NCI-H128 (cell line): ENCODE data around the gene KRTAP3-3.

Experiments
- DNase-seq: peaks from one replicate; lab custom pipeline; 2025; ENCODE audit not compliant: unreplicated experiment; lab: John Stamatoyannopoulos, UW

KRTAP3-3 gene

DNA sequence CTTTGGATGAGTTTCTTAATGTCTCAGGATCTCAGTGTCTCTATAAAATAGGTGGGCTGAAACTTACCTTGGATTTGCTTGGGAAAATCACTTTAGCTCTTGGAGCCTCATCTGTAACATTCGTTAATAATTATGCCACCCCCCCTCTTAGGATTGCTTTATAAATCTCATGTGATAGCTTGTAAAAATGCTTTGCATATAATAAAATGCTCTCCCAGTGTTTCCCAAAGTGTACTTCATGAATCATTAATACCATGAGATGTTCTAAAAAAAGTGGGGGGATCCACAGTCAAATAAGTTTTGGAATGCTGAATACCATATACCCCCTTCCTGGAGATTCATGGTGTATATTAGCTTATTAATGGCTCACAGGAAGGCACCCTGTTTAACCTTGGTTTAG, 32.4 kb downstream of the KRTAP3-3 start:
- DNase-seq, result no peak

DNA sequence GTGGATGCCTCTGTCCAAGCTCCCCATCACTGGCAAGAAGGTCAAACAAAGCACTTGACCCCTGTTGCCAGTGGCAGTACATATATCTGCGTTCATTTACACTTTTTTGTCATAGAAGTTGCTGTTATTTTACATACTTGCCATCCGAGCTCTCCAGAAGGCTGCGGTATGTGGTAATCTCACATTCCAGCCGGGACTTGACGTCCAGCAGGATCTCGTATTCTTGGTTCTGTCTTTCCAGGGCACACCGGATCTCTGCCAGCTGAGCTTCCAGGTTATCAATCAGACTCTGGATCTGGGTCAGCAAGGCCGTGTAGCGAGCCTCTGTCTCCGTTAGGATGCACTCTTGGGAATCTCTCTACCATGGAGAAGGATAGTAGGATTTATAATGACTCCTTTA, 33.8 kb downstream of the KRTAP3-3 start:
- DNase-seq, result no peak

DNA sequence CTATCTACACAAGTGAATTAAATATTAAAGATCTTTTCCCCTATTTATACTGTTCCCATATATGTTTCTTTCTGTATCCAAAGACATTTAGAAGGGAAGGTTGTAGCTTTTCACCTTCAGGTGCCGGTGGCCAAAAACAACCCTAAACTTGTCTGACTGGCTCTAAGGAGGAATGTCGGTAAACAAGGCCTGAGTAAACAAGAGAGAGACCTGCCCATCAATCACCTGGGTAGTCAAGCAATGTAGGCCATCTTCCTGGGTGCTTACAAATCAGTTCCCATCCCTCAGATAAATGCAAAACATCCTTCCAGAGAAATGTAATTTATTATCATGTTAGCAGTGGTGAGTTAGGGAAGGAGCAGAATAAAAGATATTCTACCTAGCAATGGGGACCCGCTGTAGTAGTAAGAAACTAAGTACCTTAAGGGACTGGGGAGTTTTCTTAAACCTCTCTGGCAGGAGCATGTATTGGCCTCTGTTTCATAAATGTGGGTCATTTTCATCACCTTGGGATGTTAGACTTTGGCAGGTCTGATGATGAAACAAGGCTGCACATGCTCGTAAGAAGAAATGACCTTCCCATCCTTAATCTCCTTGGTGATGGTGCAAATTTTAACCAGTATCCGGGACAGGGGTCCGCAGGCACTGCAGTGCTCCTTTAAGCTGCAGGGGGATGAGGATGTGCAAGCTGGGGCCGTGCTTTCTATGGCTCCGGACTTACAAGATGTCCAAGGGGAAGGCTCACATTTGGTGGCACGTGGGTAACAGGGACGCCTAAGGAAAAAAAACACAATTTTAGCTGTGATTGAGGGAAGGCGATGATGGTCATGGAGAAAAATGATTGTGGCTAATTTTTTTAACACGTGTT, 35.6 kb downstream of the KRTAP3-3 start:
- no peak for DNase-seq

DNA sequence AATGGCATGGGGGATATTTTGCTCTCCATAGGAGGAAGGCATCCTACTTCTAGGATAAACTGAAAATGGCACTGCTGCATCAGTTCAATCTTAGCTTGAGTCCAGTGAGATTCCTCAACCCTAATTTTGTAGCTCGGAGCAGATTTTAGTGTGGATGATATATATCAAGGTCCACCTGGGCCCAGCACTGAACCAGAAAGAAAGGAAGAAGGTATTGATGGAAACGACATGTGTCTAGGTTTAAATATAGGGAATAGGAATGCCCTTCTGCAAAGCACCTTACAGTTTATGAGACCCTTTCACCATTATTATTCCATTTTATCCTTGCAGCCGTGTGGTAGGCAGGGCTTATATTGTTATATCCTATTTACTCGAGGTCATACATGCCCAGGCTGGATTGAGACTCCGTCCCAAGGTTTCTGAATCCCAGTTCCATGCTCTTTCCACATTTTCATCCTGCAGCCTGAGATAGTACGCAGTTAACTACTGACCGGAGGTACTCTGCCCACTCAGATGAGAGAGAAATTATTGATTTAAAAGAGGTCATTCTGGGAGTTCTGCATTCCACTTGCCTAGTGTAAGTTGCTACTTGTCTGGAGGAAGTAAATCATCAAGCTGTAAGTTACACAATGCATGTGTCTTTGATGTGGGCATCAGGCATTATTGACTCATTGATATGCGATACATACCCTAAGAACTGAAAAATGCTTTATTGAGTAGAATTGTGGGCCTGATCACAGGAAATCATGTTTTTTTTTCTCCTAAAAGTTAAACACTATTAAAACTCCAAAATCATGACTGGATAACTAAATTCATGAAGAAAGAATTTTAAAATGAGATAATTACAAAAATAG, 37.3 kb downstream of the KRTAP3-3 start:
- DNase-seq, result no peak

DNA sequence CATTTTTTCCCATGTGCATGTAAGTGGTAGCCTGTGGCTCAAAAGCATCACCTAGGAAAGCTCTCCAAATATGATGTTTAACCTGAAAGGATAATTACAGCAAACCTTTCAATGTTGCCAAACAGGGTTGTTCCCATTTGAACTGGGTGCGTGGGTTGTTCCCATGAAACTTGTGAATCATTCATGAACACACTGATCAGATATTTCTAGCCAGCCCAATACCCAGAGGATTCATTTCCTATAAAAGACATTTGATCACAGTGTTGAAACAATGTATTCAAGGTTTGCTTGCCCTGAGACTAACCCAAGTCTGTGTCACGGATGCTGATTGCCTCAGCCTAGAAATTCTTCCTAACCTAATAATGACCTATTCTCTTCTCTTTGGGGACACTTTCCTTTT, 40.1 kb downstream of the KRTAP3-3 start:
- DNase-seq, result no peak

DNA sequence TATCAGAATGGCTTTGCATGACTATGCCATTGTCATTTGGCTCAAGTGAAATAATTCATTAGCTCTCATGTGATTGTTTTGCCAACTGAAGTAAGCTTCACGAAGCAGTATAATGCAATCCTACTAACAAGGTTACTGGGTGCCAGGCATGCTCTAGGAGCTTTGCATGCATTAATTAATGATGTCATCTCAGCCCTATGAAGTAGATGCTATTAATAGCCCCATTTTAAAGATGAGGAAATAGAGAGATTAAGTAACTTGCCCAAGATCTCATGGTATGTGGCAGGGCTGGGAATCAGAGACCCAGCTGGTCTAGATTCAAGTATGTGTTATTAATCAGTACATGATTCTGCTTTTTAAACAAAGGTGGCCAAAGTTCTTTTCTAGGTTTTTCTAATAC, 41.3 kb downstream of the KRTAP3-3 start:
- no peak for DNase-seq

DNA sequence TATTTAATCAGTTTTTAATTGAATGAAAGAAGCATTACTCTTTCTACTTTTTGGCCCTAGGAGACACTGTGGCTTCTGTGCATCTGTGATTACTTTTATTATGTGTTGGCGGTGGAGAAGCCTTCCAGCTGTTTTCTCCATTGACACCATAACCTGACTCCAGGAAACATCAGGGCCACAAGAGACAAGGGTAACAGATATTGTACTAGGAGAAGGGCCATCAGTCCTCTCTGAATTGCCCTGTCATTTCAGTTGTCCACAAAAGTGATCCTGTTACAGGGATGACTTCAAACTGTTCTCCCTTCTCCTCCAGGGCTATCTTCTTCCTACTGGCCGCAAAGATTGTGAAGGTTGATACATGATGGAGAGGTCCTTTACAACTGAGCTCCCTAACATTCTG, 41.8 kb downstream of the KRTAP3-3 start:
- DNase-seq, result no peak

DNA sequence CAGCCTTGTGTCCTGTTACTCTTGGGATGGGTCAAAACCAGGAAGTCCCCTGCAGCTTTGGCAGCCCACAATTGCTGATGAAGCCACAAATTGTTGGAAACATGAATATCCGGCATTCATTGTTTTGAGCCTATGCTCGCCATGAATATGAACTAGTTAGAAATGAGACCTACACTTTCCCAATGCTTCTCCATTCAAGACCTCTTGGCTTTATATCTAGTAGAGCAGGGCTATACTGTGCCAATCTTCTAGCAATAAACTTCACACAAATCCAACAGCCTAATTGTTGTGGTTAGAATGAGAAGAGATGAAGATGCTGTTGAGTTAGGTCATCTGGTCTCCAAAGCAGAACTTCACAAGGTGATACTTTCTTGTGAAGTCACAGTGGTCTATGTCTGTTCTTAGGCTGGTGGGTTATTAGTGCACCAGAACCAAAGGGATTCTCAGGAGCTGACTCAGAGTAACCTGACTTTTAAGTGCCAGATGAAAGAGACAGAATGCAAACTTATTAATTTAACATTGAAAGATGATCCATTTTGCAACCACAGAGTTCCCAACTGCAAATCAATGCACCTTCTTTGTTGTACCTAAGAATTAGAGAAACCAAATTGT, 42.8 kb downstream of the KRTAP3-3 start:
- no peak for DNase-seq

DNA sequence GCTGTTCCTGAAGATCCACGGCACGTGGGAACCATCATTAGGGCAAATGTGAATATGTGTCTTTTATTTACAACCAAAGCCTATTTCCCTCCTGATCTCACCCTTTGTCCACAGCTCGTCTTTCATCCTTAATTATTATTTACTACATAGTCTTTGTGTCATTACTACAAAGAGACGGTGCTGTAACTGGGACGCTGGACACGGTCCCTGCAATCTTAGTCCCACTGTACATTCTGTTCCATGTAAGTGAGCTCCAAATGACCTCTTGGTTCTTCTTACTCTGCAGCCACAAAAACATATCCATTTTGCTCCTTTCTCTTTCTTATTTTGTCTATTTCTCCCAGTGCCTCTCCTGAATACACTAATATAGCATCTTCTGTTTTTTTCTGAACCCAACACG, 43.8 kb downstream of the KRTAP3-3 start:
- DNase-seq, result no peak

DNA sequence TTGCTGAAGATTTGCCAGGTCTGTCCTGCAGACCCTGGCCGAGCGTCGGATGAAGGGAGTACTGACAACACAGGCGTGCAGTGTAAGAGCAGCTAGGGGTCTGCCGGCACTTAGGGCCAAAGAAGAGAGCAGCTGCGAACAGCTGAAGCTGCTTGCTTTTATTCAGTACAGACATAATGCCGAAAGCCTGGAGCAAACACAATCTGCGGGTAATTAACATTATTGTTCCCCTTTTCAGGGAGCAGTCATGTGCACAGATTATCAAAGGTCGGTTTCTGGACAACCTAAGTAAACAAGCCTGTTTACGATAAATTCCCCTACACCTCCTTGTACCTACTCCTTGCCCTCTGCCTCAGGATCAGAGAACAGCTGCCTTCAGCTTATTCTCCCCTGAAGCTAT, 44.5 kb downstream of the KRTAP3-3 start:
- no peak for DNase-seq

DNA sequence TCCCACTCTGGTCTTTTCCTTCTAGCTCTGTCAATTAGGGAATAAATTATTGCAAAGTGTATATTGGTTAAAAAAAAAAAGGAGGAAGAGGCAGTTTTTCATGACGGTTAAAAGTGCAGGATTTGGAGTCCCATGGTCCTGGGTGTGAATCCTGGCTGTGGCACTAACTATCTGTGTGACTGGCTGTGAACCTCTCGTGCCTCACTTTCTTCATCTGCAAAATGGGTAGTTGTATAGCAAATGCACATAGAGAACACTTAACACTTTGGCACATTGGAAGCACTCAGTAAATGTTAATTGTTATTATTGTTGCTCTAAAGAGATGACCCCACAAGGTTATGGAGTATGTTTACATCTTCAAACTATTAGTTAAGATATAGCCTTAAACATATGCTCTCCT, 46.0 kb downstream of the KRTAP3-3 start:
- DNase-seq, result no peak

DNA sequence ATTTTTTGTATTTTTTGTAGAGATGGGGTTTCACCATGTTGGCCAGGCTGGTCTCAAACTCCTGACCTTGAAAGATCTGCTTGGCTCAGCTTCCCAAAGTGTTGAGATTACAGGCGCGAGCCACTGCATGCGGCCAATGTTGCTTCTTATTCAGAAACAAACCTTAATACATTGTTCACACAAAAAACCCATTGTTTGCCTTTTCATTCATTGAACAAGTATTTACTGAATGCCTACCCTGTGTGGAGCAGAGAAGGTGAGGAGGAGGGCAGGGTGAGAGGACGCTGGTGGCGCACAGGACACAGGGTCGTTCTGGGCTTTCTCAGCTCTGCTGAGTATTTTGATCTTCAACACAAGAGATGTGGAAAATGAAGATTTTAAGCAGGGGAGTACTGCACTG, 48.5 kb downstream of the KRTAP3-3 start:
- DNase-seq, result no peak

DNA sequence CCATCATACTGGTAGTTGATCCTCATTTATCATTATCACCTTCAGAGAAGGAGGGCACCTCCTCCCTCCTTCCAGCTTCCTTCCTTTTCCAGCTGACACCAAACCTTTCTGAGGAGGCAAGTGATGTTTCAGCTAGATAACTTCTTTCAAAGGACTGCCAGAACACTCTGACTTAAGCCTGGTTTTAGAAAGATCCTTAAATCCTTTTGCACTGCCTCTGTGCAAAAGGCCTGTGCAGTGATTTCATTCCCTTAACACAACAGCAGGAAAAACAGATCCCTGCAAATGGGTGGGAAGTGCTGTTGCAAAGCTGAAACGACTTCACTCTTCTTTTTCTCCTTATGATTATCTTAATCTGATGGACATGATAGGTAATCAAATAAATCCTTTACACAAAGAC, 49.4 kb downstream of the KRTAP3-3 start:
- no peak for DNase-seq
